GM23338 (cell line): Measurements from ENCODE around the gene RICTOR. TPM values are rescaled to one million over a fixed set of nuclear protein-coding genes. Genes with fewer than 3 reads are reported as not detected.

Experiments
- ATAC-seq: fragments of 200-7000 bp; cut with Tn5 transposase; 3 replicates; pipeline ENCODE4 v1.9.1; 2020
- DNase-seq: peaks from one replicate; pipeline ENCODE4 v3.0.0-alpha.2; 2015; ENCODE audit warnings: low spot score
- H2AFZ ChIP-seq: fragments of 200-600 bp; sonication (generic); 2 replicates; pipeline ENCODE4 v1.8.0; 2016; ENCODE audit warnings: antibody characterized with exemption, mild to moderate bottlenecking, moderate library complexity
- H3F3A ChIP-seq: fragments of 200-600 bp; sonication (generic); replicated peaks from 2 replicates; pipeline ENCODE4 v1.8.0; 2017; ENCODE audit warnings: antibody characterized with exemption, mixed run types, low read depth
- H3K27ac ChIP-seq: fragments of 200-600 bp; sonication (generic); 2 replicates; pipeline ENCODE4 v1.6.1; 2016; ENCODE audit warnings: low read depth
- H3K27me3 ChIP-seq: fragments of 200-600 bp; sonication (generic); 2 replicates; pipeline ENCODE4 v1.8.0; 2016; ENCODE audit warnings: mild to moderate bottlenecking, mixed run types, moderate library complexity; ENCODE audit not compliant: insufficient read depth
- H3K36me3 ChIP-seq: fragments of 200-600 bp; sonication (generic); 2 replicates; pipeline ENCODE4 v1.8.0; 2016; ENCODE audit warnings: mild to moderate bottlenecking; ENCODE audit not compliant: insufficient read depth
- H3K4me1 ChIP-seq: fragments of 200-600 bp; sonication (generic); 2 replicates; pipeline ENCODE4 v1.8.0; 2016; ENCODE audit warnings: mild to moderate bottlenecking, moderate library complexity; ENCODE audit not compliant: insufficient read depth
- H3K4me2 ChIP-seq: fragments of 200-600 bp; sonication (generic); 2 replicates; pipeline ENCODE4 v1.7.1; 2017; ENCODE audit warnings: mixed run types
- H3K4me3 ChIP-seq: fragments of 200-600 bp; sonication (generic); 2 replicates; pipeline ENCODE4 v1.6.1; 2016; ENCODE audit warnings: mixed run types
- H3K79me2 ChIP-seq: fragments of 200-600 bp; sonication (generic); replicated peaks from 2 replicates; pipeline ENCODE4 v1.8.0; 2017; ENCODE audit warnings: mild to moderate bottlenecking; ENCODE audit not compliant: insufficient read depth
- H3K9me2 ChIP-seq: fragments of 200-600 bp; sonication (generic); 2 replicates; pipeline ENCODE4 v1.8.0; 2017; ENCODE audit not compliant: insufficient read depth
- H4K20me1 ChIP-seq: fragments of 200-600 bp; sonication (generic); replicated peaks from 2 replicates; pipeline ENCODE4 v1.8.0; 2017; ENCODE audit warnings: mild to moderate bottlenecking; ENCODE audit not compliant: insufficient read depth
- H3K27ac Mint-ChIP-seq: 2 replicates; pipeline ENCODE4 v1.8.0; 2020; ENCODE audit warnings: inconsistent platforms, mild to moderate bottlenecking, moderate library complexity, mixed read lengths
- H3K27me3 Mint-ChIP-seq: 3 replicates; pipeline ENCODE4 v1.8.0; 2022; ENCODE audit warnings: low read depth, mild to moderate bottlenecking, moderate library complexity, mixed read lengths, inconsistent platforms; ENCODE audit not compliant: insufficient read depth, poor library complexity
- H3K36me3 Mint-ChIP-seq: 3 replicates; pipeline ENCODE4 v1.8.0; 2021; ENCODE audit warnings: low read depth, mild to moderate bottlenecking, inconsistent platforms, moderate library complexity, mixed read lengths
- H3K4me1 Mint-ChIP-seq: 3 replicates; pipeline ENCODE4 v1.8.0; 2020; ENCODE audit warnings: mild to moderate bottlenecking, inconsistent platforms, mixed read lengths
- H3K4me3 Mint-ChIP-seq: 3 replicates; pipeline ENCODE4 v1.8.0; 2021; ENCODE audit warnings: moderate library complexity, mild to moderate bottlenecking, inconsistent platforms, mixed read lengths
- H3K9me3 Mint-ChIP-seq: 3 replicates; pipeline ENCODE4 v1.8.0; 2020; ENCODE audit warnings: moderate library complexity, mild to moderate bottlenecking, inconsistent platforms, mixed read lengths
- CREB1 ChIP-seq: fragments of 250-450 bp; sonication (Bioruptor Pico); IDR thresholded peaks from 2 replicates; pipeline ENCODE4 v1.5.0; 2020; ENCODE audit warnings: low read depth, mild to moderate bottlenecking, moderate library complexity
- ETS1 ChIP-seq: IDR thresholded peaks from 2 replicates; pipeline ENCODE4 v1.6.1; 2016; ENCODE audit warnings: antibody characterized with exemption
- EZH2 ChIP-seq: fragments of 200-600 bp; sonication (generic); IDR thresholded peaks from one replicate; pipeline ENCODE4 v1.8.0; 2017; ENCODE audit warnings: antibody characterized with exemption, mild to moderate bottlenecking, low read depth; ENCODE audit not compliant: unreplicated experiment
- EZH2phosphoT487 ChIP-seq: fragments of 200-600 bp; sonication (generic); IDR thresholded peaks from one replicate; pipeline ENCODE4 v1.8.1; 2018; ENCODE audit warnings: antibody characterized with exemption; ENCODE audit not compliant: unreplicated experiment
- JUNB ChIP-seq: IDR thresholded peaks from one replicate; pipeline ENCODE4 v1.6.1; 2016; ENCODE audit warnings: antibody characterized with exemption; ENCODE audit not compliant: unreplicated experiment
- NANOG ChIP-seq: IDR thresholded peaks from 2 replicates; pipeline ENCODE4 v1.6.1; 2016; ENCODE audit warnings: antibody characterized with exemption, borderline replicate concordance
- POLR2AphosphoS5 ChIP-seq: IDR thresholded peaks from 2 replicates; pipeline ENCODE4 v1.6.1; 2016; ENCODE audit warnings: antibody characterized with exemption, low read depth
- STAT1 ChIP-seq: IDR thresholded peaks from one replicate; pipeline ENCODE4 v1.6.1; 2016; ENCODE audit warnings: antibody characterized with exemption; ENCODE audit not compliant: unreplicated experiment
- ZNF114 ChIP-seq: fragments of 250-450 bp; sonication (Bioruptor Pico); IDR thresholded peaks from 2 replicates; pipeline ENCODE4 v1.5.0; 2020; ENCODE audit warnings: mild to moderate bottlenecking, moderate library complexity
- ZNF331 ChIP-seq: fragments of 250-450 bp; sonication (Bioruptor Pico); IDR thresholded peaks from 2 replicates; pipeline ENCODE4 v1.5.0; 2020; ENCODE audit warnings: low read depth, mild to moderate bottlenecking, moderate library complexity
- ZNF462 ChIP-seq: fragments of 250-450 bp; sonication (Bioruptor Pico); IDR thresholded peaks from 2 replicates; pipeline ENCODE4 v1.5.0; 2020; ENCODE audit warnings: mild to moderate bottlenecking, moderate library complexity
- polyA plus RNA-seq: library from polyadenylated mRNA; unstranded; fragments of >200 nt; fragmentation: Nextera tagmentation; extraction: Ambion mirVana; gene quantifications from 2 replicates; pipeline ENCODE4 v1.2.1, GENCODE V29; 2016
- total RNA-seq: library from RNA; depleted of rRNA; stranded (reverse); fragments of >200 nt; shearing (Covaris generic); gene quantifications from 2 replicates; pipeline ENCODE4 v1.2.3, GENCODE V29; 2014
- TF ChIP-seq, protein P1 (sequence below): IDR thresholded peaks from one replicate; pipeline ENCODE4 v1.6.1; 2018; ENCODE audit warnings: antibody characterized with exemption; ENCODE audit not compliant: unreplicated experiment

The RICTOR gene
- total and polyA plus RNA-seq, 2 experiments from 2014 or later, result 9.9 to 27.4 TPM

DNA sequence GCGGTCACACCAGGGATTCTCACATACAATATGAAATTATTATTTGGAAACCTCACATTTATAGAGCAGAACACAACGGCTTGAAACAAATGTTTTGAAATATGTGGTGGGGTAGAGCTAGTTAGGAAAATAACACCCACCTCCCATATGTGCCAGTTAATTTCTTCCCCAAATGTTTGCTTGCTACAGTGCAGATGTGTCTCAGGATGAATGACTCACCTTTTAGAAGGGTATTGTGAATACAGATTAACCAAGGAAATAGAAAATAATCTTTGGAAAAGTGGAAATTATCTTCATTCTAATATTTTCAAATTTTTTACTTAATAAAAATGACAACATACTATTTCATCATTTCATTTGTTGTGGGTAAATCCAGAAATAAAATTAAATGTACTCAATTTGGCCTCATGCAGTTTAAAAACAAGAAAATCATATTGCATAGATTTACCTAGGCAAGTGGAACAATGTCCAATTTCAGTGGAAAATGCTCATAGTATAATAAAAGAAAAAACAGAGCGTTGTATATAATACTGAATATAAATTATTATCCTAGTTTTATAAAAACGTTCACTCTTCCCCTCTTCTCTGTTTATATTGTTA is 39.3 kb upstream of the RICTOR start:
- H3K4me1 Mint-ChIP-seq, result no peaks in the 10 kb centered on the region
- Histone ChIP-seq H3K4me2 (no peak overlapping the region), H3K79me2 (no peaks in the 10 kb centered on the region), H4K20me1 (no peaks in the 10 kb centered on the region), H3K4me1 (no peaks in the 10 kb centered on the region), H3K36me3 (no peaks in the 10 kb centered on the region), H3K4me3 (no peak overlapping the region), H3K9me2 (no peaks in the 10 kb centered on the region), H2AFZ (no peak overlapping the region), H3K27me3 (no peaks in the 10 kb centered on the region), H3K27ac (no peak overlapping the region), H3F3A (no peaks in the 10 kb centered on the region)
- no peak for DNase-seq
- TF ChIP-seq EZH2 (no peak), CREB1 (CRISPR knock-in tag) (no peak)
- H3K27me3 Mint-ChIP-seq, result no peaks in the 10 kb centered on the region
- H3K9me3 Mint-ChIP-seq, result no peaks in the 10 kb centered on the region
- ATAC-seq, result no peak
- H3K36me3 Mint-ChIP-seq, result no peaks in the 10 kb centered on the region
- H3K27ac Mint-ChIP-seq, result no peak overlapping the region
- H3K4me3 Mint-ChIP-seq, result no peak overlapping the region

DNA sequence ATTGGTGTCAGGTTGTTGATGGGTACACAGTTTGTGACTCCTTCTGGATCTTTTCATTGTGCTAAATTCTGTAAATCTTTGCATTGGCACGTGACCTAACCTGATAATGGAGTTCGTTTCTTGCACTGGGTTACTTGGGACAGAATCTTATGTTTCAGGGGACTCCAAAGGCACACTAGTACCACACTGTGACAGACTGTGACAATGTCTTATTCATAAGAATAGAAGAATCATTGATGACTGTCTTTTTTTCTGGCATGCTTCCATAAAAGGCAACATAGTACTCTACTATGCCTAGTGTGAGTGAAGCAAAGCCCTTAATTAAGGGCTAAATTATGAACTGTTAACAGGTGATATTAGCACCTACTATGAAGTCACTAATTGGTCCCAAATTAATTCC is 35.4 kb upstream of the RICTOR start:
- H3K36me3 Mint-ChIP-seq, result no peaks in the 10 kb centered on the region
- no peak overlapping the region for H3K4me2 ChIP-seq
- H3K79me2 ChIP-seq, result no peaks in the 10 kb centered on the region
- H3K27me3 Mint-ChIP-seq, result peaks cover 2% of the 10 kb centered on the region
- H3K9me3 Mint-ChIP-seq, result no peaks in the 10 kb centered on the region
- no peak overlapping the region for H2AFZ ChIP-seq
- no peak overlapping the region for H3K27ac Mint-ChIP-seq
- ATAC-seq (no peak), DNase-seq (no peak)
- no peaks in the 10 kb centered on the region for H4K20me1 ChIP-seq
- no peak for TF ChIP-seq NANOG
- no peak for TF ChIP-seq EZH2phosphoT487
- no peak for TF ChIP-seq ZNF331
- no peak for TF ChIP-seq POLR2AphosphoS5
- no peak for TF ChIP-seq CREB1 (CRISPR knock-in tag)
- TF ChIP-seq ETS1, result no peak
- no peak for TF ChIP-seq ZNF462 (CRISPR knock-in tag)
- no peak for TF ChIP-seq ZNF114 (CRISPR knock-in tag)
- TF ChIP-seq, protein P1, sequence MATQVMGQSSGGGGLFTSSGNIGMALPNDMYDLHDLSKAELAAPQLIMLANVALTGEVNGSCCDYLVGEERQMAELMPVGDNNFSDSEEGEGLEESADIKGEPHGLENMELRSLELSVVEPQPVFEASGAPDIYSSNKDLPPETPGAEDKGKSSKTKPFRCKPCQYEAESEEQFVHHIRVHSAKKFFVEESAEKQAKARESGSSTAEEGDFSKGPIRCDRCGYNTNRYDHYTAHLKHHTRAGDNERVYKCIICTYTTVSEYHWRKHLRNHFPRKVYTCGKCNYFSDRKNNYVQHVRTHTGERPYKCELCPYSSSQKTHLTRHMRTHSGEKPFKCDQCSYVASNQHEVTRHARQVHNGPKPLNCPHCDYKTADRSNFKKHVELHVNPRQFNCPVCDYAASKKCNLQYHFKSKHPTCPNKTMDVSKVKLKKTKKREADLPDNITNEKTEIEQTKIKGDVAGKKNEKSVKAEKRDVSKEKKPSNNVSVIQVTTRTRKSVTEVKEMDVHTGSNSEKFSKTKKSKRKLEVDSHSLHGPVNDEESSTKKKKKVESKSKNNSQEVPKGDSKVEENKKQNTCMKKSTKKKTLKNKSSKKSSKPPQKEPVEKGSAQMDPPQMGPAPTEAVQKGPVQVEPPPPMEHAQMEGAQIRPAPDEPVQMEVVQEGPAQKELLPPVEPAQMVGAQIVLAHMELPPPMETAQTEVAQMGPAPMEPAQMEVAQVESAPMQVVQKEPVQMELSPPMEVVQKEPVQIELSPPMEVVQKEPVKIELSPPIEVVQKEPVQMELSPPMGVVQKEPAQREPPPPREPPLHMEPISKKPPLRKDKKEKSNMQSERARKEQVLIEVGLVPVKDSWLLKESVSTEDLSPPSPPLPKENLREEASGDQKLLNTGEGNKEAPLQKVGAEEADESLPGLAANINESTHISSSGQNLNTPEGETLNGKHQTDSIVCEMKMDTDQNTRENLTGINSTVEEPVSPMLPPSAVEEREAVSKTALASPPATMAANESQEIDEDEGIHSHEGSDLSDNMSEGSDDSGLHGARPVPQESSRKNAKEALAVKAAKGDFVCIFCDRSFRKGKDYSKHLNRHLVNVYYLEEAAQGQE, result no peak
- TF ChIP-seq EZH2, result no peak
- TF ChIP-seq JUNB, result no peak
- no peak for TF ChIP-seq STAT1
- no peaks in the 10 kb centered on the region for H3K36me3 ChIP-seq
- no peak overlapping the region for H3K4me3 ChIP-seq
- H3K27me3 ChIP-seq, result no peaks in the 10 kb centered on the region
- H3K27ac ChIP-seq, result no peak overlapping the region
- no peak overlapping the region for H3K4me3 Mint-ChIP-seq
- no peaks in the 10 kb centered on the region for H3F3A ChIP-seq
- no peaks in the 10 kb centered on the region for H3K9me2 ChIP-seq
- no peaks in the 10 kb centered on the region for H3K4me1 ChIP-seq
- H3K4me1 Mint-ChIP-seq, result no peaks in the 10 kb centered on the region
